Spleen (tissue), 11 donors: ENCODE data around the gene NCBP2L. TPM values are rescaled to one million over a fixed set of nuclear protein-coding genes. Genes with fewer than 3 reads are reported as not detected.

Experiments
- DNase-seq: peaks from one replicate; pipeline ENCODE4 v3.0.0-alpha.2; 2020
- H3K27ac ChIP-seq, 8 donors: fragments of 200-600 bp; sonication (generic) in 7 of 8; 1 replicate in 4 of 8; 2 replicates in 4 of 8; pipeline versions ENCODE4 v1.5.0 to v1.8.0; 2016 to 2021; ENCODE audit warnings: inconsistent platforms in 4 of 8, mild to moderate bottlenecking in 4 of 8, moderate library complexity in 1 of 8
- H3K27me3 ChIP-seq, 7 donors: fragments of 200-600 bp; sonication (generic) in 6 of 7; replicated peaks in 1 of 7; 1 replicate in 4 of 7; 2 replicates in 3 of 7; pipeline versions ENCODE4 v1.5.0 to v1.8.0; 2016 to 2021; ENCODE audit warnings: inconsistent platforms in 3 of 7, mild to moderate bottlenecking in 1 of 7
- H3K36me3 ChIP-seq, 6 donors: fragments of 200-600 bp; sonication (generic) in 5 of 6; 1 replicate in 4 of 6; 2 replicates in 2 of 6; pipeline versions ENCODE4 v1.5.0 to v1.8.0; 2016 to 2021; ENCODE audit warnings: inconsistent platforms in 2 of 6
- H3K4me1 ChIP-seq, 6 donors: fragments of 200-600 bp; sonication (generic) in 5 of 6; 1 replicate in 3 of 6; 2 replicates in 3 of 6; pipeline versions ENCODE4 v1.5.0 to v1.8.0; 2016 to 2021; ENCODE audit warnings: inconsistent platforms in 3 of 6
- H3K4me3 ChIP-seq, 8 donors: fragments of 200-600 bp; sonication (generic) in 7 of 8; 1 replicate in 4 of 8; 2 replicates in 4 of 8; pipeline versions ENCODE4 v1.5.0 to v1.8.0; 2016 to 2021; ENCODE audit warnings: inconsistent platforms in 4 of 8, mild to moderate bottlenecking in 4 of 8, moderate library complexity in 2 of 8
- H3K9me3 ChIP-seq, 8 donors: fragments of 200-600 bp; sonication (generic) in 7 of 8; 1 replicate in 4 of 8; 2 replicates in 4 of 8; pipeline versions ENCODE4 v1.5.0 to v1.8.0; 2016 to 2021; ENCODE audit warnings: inconsistent platforms in 4 of 8
- POLR2A ChIP-seq, 3 donors: fragments of 450-650 bp; IDR thresholded peaks; one replicate each; pipeline ENCODE4 v1.5.1; 2017; ENCODE audit warnings: antibody characterized with exemption in 3 of 3, mild to moderate bottlenecking in 1 of 3
- POLR2AphosphoS5 ChIP-seq, 3 donors: sonication (generic); formaldehyde crosslinking; IDR thresholded peaks; one replicate each; pipeline ENCODE4 v1.5.1; 2017; ENCODE audit warnings: antibody characterized with exemption in 3 of 3
- whole genome bisulfite sequencing, 5 donors: extraction: QIAGEN DNeasy Blood & Tissue Kit in 3 of 5; methylation state at CpG; one replicate each; pipeline versions ENCODE4 v1.1.5 to v1.1.7; 2013 to 2018; 5-methylcytosine and 5-hydroxymethylcytosine counted together
- intact Hi-C: fragments of 100-400 bp; cut with DNase I; formaldehyde crosslinking; loops from one replicate; pipeline ENCODE4 v1.15.0; 2023; ENCODE audit warnings: low total_unique reads
- polyA plus RNA-seq, 3 donors: library from polyadenylated mRNA; stranded (reverse); fragments of 200-250 nt; gene quantifications; one replicate each; pipeline ENCODE4 v1.2.1, GENCODE V29; 2013
- total RNA-seq, 7 donors: library from RNA; depleted of rRNA in 3 of 7; stranded (reverse); fragments of >200 nt in 3 of 7; fragmentation: NEBNext Ultra II Directional in 4 of 7; extraction: Animal tissue kit (Norgen Biotek cat#: 25700) in 4 of 7; gene quantifications; one replicate each; pipeline versions ENCODE4 v1.1.0 to v1.2.1, GENCODE V29; 2016 to 2021
- TF ChIP-seq, protein P1 (sequence below), 11 experiments: fragments of 200-600 bp in 7 of 11; fragments of 450-650 bp in 4 of 11; sonication (generic) in 4 of 11; IDR thresholded peaks in 8 of 11; conservative IDR thresholded peaks in 3 of 11; 1 replicate in 7 of 11; 2 replicates in 4 of 11; pipeline versions ENCODE4 v1.4.0 to v1.8.0; 2016 to 2021; ENCODE audit warnings: antibody characterized with exemption in 11 of 11, inconsistent platforms in 4 of 11, mild to moderate bottlenecking in 1 of 11
- donor health status: healthy with polysubstance abuse.
- donor health status: DM: no; HTN: no; CAD: no; lungs with moderate emphysema.
- donor health status: DM: no; HTN: no; CAD: no.
- donor health status: Bipolar disorder and iron deficiency.
- donor health status: healthy.
- donor health status: DM: no; HTN: no; CAD: no.
- donor health status: DM: yes; HTN: yes; CAD: no.

Gene NCBP2L
- total and polyA plus RNA-seq, 10 donors = 0.03 to 0.06 TPM; not detected in 8

DNA sequence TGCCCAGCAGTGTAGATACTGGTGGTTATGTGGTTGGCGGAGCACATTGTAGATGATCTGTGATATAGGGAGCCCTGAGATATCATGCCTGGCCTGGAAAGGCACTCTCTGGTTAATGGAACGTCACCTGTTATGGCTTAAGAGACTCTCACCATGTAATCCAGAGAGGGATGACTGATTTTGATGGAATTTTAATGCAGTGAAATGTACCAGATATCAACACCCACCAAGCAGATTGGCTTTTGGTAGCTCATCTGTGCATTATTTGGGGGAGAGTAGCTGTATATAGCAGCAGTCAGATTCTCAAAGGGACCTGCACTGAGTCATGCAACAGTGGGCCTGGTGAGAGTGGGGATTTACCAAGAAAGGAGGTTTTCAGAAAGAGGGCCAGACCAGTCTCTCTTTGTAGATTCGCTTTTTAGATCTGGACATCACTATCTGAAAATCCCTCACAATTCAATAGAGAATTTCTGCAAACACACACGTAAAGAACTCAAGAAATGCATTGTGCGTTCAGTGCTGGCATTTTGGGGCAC lies 19.2 kb upstream of the NCBP2L start:
- H3K27ac ChIP-seq = no peak overlapping the region
- 70 to 98% (median 89%) methylated on average over 5 of the region's 5 CpGs for WGBS, 5 donors
- no peaks in the 10 kb centered on the region for H3K9me3 ChIP-seq
- no peak for DNase-seq
- peaks cover 0 to 3% (median 0%) of the 10 kb centered on the region in 6 donors for H3K4me1 ChIP-seq
- peaks cover 0 to 10% (median 0%) of the 10 kb centered on the region in 7 donors for H3K27me3 ChIP-seq
- intact Hi-C loops = no loop called here
- no peak overlapping the region for H3K4me3 ChIP-seq
- TF ChIP-seq POLR2AphosphoS5 (IDR thresholded peaks at IDR 0.05) = no peak
- TF ChIP-seq, protein P1, sequence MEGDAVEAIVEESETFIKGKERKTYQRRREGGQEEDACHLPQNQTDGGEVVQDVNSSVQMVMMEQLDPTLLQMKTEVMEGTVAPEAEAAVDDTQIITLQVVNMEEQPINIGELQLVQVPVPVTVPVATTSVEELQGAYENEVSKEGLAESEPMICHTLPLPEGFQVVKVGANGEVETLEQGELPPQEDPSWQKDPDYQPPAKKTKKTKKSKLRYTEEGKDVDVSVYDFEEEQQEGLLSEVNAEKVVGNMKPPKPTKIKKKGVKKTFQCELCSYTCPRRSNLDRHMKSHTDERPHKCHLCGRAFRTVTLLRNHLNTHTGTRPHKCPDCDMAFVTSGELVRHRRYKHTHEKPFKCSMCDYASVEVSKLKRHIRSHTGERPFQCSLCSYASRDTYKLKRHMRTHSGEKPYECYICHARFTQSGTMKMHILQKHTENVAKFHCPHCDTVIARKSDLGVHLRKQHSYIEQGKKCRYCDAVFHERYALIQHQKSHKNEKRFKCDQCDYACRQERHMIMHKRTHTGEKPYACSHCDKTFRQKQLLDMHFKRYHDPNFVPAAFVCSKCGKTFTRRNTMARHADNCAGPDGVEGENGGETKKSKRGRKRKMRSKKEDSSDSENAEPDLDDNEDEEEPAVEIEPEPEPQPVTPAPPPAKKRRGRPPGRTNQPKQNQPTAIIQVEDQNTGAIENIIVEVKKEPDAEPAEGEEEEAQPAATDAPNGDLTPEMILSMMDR (IDR thresholded peaks at IDR 0.05 in 8 of 11, conservative IDR thresholded peaks at IDR 0.05 in 3 of 11) = no peak
- TF ChIP-seq POLR2A (IDR thresholded peaks at IDR 0.05) = no peak
- H3K36me3 ChIP-seq = no peaks in the 10 kb centered on the region

DNA sequence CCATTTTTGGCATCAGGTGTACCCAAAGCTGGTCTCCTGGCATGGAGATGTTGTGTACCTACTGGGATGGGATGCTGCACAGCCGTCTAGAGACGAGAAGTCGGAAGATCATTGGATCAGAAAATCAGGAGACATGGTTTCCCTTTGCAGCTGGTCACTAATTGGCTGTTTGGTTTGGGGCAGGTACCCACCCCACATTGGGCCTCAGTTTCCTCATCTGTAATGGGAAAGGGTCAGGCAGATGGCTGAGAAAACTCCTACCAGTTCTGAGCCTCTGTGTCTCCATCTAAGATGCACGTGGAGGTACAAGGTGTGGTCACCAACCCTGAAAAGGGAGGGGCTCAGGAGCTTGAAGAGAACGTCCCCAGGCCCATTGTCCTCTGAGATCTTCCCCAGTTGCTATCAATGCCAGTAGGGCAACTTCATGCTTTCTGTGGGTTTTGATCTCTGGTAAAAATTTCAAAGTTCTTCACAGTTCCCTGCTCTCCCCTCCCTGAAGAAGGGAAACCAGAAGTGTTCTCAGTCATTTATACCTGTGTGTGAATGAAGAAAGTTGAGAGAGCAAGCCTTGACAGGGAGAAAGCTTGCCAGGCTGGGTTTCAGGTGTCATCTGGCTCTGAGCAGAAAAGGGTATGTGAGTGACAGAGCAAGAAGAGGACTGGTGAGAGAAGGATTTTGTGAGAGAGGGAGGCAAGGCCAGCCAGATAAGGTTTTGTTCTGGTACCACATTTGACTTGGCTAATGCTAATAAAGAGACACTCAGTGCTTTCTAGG lies 17.0 kb upstream of the NCBP2L start:
- intact Hi-C loops = no loop called here
- 77 to 92% (median 90%) methylated on average over 5 of the region's 5 CpGs for WGBS, 5 donors

DNA sequence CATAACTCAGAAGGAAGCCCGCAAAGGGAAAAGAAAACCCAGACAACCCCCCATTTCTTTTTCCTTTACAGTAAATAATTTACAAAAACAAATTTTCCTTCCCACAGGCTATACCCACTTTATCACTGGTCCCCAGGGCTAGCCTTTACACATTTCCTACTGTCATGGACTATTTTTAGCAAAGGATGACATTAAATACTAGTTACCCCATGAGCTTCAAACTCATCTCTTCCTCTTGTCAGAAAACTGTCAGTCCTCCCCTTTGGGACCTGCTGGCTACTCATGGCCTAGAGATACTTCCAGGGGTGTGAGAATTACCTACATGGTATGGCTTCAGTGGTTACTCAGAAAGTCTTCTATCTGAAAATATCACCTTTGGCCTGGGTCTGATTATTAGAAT lies 13.9 kb upstream of the NCBP2L start:
- no peak overlapping the region for H3K4me3 ChIP-seq
- H3K27me3 ChIP-seq = peaks cover 0 to 10% (median 0%) of the 10 kb centered on the region in 7 donors
- intact Hi-C loops = no loop called here
- 86 to 100% (median 96%) methylated on average over 1 of the region's 1 CpG for WGBS, 5 donors
- H3K36me3 ChIP-seq = no peaks in the 10 kb centered on the region
- no peaks in the 10 kb centered on the region for H3K9me3 ChIP-seq
- TF ChIP-seq POLR2A (IDR thresholded peaks at IDR 0.05) = no peak
- H3K27ac ChIP-seq = no peak overlapping the region
- DNase-seq = no peak
- no peaks in the 10 kb centered on the region for H3K4me1 ChIP-seq

More for the DNA sequence above, 17.0 kb upstream of the NCBP2L start:
- Histone ChIP-seq H3K4me1 (no peaks in the 10 kb centered on the region), H3K4me3 (no peak overlapping the region), H3K27ac (no peak overlapping the region), H3K9me3 (no peaks in the 10 kb centered on the region), H3K36me3 (no peaks in the 10 kb centered on the region), H3K27me3 (peaks cover 0 to 10% (median 0%) of the 10 kb centered on the region in 7 donors)
- DNase-seq = no peak
- TF ChIP-seq, protein P1 (IDR thresholded peaks at IDR 0.05 in 8 of 11, conservative IDR thresholded peaks at IDR 0.05 in 3 of 11) = no peak
- TF ChIP-seq POLR2AphosphoS5 (IDR thresholded peaks at IDR 0.05) (no peak), POLR2A (IDR thresholded peaks at IDR 0.05) (no peak)

DNA sequence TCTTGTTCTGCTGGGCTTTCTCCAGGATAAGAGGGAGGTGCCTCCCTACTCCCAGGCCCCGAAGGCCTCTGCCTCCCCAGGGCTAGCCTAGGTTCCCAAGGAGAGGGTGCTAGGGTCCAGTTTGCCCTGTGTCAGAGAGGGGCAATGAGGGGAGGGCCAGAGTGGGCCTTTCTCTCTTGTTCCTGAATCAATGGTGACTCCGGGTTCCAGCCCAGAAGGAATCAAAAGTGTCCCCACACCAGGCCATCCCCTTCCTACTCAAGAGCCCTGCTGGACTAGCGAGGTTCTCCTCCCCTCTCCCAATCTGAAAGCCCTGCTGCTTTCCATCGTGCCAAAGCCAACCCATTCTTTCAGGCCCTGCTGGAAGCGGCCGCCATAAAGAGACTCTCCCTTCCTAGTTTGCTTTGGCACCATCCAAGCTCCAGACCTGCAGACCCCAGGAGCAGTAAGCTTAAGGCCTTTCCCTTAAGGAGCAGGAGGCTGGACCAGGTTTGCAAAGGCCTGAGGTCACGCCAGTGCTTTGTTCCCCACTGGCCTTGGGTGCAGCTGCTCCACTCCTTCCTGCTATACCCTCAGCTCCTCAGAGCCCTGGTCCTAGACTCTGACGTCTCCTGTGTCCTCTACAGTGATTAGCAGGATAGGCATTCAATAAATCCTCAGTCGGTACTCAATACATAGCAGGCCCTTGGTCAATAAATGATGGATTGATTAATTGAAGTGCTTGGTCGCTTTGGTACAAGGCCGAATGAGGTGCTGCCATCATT lies 12.5 kb upstream of the NCBP2L start:
- intact Hi-C loops = no loop called here

More for the DNA sequence above, 12.5 kb upstream of the NCBP2L start:
- TF ChIP-seq POLR2AphosphoS5 (IDR thresholded peaks at IDR 0.05) (no peak), POLR2A (IDR thresholded peaks at IDR 0.05) (no peak)
- TF ChIP-seq, protein P1 (IDR thresholded peaks at IDR 0.05 in 8 of 11, conservative IDR thresholded peaks at IDR 0.05 in 3 of 11) = no peak
- H3K4me1 ChIP-seq = no peaks in the 10 kb centered on the region
- H3K36me3 ChIP-seq = no peaks in the 10 kb centered on the region
- no peak overlapping the region for H3K4me3 ChIP-seq
- DNase-seq = no peak
- H3K27ac ChIP-seq = no peak overlapping the region
- H3K27me3 ChIP-seq = peaks cover 0 to 7% (median 0%) of the 10 kb centered on the region in 7 donors
- WGBS, 5 donors = 80 to 96% (median 90%) methylated on average over 9 to 11 of the region's 11 CpGs
- H3K9me3 ChIP-seq = no peaks in the 10 kb centered on the region
